DOHH2 (cell line): ENCODE data around the gene NRCAM.

Experiments
- H3F3A ChIP-seq: fragments of 200-600 bp; sonication (generic), shearing (Covaris generic); 2 replicates; pipeline ENCODE4 v1.6.0; 2016; ENCODE audit warnings: antibody characterized with exemption, mild to moderate bottlenecking; ENCODE audit not compliant: control insufficient read depth, insufficient read depth
- H3K27ac ChIP-seq: fragments of 200-600 bp; sonication (generic); 2 replicates; pipeline ENCODE4 v1.5.1; 2014; ENCODE audit warnings: low read depth, mild to moderate bottlenecking, low read length, moderate library complexity
- H3K27me3 ChIP-seq: fragments of 200-600 bp; sonication (generic); 2 replicates; pipeline ENCODE4 v1.6.1; 2014; ENCODE audit warnings: mild to moderate bottlenecking, low read length, mixed read lengths; ENCODE audit not compliant: control insufficient read depth
- H3K36me3 ChIP-seq: fragments of 200-600 bp; sonication (generic); 2 replicates; pipeline ENCODE4 v1.6.1; 2014; ENCODE audit warnings: mild to moderate bottlenecking, low read length, moderate library complexity, mixed read lengths; ENCODE audit not compliant: control insufficient read depth
- H3K4me1 ChIP-seq: fragments of 200-600 bp; sonication (generic); 2 replicates; pipeline ENCODE4 v1.6.1; 2014; ENCODE audit warnings: mild to moderate bottlenecking, low read length, mixed read lengths; ENCODE audit not compliant: control insufficient read depth
- H3K4me2 ChIP-seq: fragments of 200-600 bp; sonication (generic); 2 replicates; pipeline ENCODE4 v1.6.0; 2014; ENCODE audit warnings: mild to moderate bottlenecking, low read length, moderate library complexity
- H3K4me3 ChIP-seq: fragments of 200-600 bp; sonication (generic); 2 replicates; pipeline ENCODE4 v1.5.1; 2014; ENCODE audit warnings: mild to moderate bottlenecking, low read length, mixed read lengths
- H3K79me2 ChIP-seq: fragments of 200-600 bp; sonication (generic); 2 replicates; pipeline ENCODE4 v1.6.1; 2014; ENCODE audit warnings: mild to moderate bottlenecking, low read length, mixed read lengths; ENCODE audit not compliant: control insufficient read depth
- H3K9me2 ChIP-seq: fragments of 200-600 bp; sonication (generic); replicated peaks from 2 replicates; pipeline ENCODE4 v1.6.1; 2014; ENCODE audit warnings: mild to moderate bottlenecking, low read length, mixed read lengths; ENCODE audit not compliant: control insufficient read depth
- H3K9me3 ChIP-seq: fragments of 200-600 bp; sonication (generic); 2 replicates; pipeline ENCODE4 v1.6.1; 2014; ENCODE audit warnings: antibody characterized with exemption, low read length, mixed read lengths; ENCODE audit not compliant: control insufficient read depth, insufficient read depth
- H4K20me1 ChIP-seq: fragments of 200-600 bp; sonication (generic); 2 replicates; pipeline ENCODE4 v1.6.0; 2014; ENCODE audit warnings: low read depth, mild to moderate bottlenecking, antibody characterized with exemption, low read length, moderate library complexity; ENCODE audit not compliant: control insufficient read depth, insufficient read depth
- CTCF ChIP-seq: fragments of 200-600 bp; sonication (generic); IDR thresholded peaks from one replicate; pipeline ENCODE4 v1.5.1; 2014; ENCODE audit warnings: antibody characterized with exemption, mild to moderate bottlenecking, low read depth, low read length; ENCODE audit not compliant: poor library complexity, severe bottlenecking
- EZH2phosphoT487 ChIP-seq: fragments of 200-600 bp; sonication (generic); IDR thresholded peaks from 2 replicates; pipeline ENCODE4 v1.6.1; 2017; ENCODE audit warnings: borderline replicate concordance, mild to moderate bottlenecking, antibody characterized with exemption, low read length, moderate library complexity, mixed read lengths

NRCAM gene

GRCh38 chr7:108450160-108450559 lies 6.1 kb downstream of the NRCAM start:
- TF ChIP-seq CTCF, result no peak
- no peak for TF ChIP-seq EZH2phosphoT487
- Histone ChIP-seq H3K9me3 (no peaks in the 10 kb centered on the region), H3K79me2 (no peaks in the 10 kb centered on the region), H3K4me3 (no peak overlapping the region), H3K4me2 (no peak overlapping the region), H3K4me1 (peaks cover 8% of the 10 kb centered on the region), H3K27me3 (peaks cover 61% of the 10 kb centered on the region), H4K20me1 (no peaks in the 10 kb centered on the region), H3F3A (peaks cover 5% of the 10 kb centered on the region; the same call in 1 of the 2 replicates), H3K27ac (no peak overlapping the region), H3K36me3 (no peaks in the 10 kb centered on the region), H3K9me2 (no peaks in the 10 kb centered on the region)

GRCh38 chr7:108449521-108449920 lies 6.7 kb downstream of the NRCAM start:
- H3K4me1 ChIP-seq, result peaks cover 1% of the 10 kb centered on the region
- TF ChIP-seq EZH2phosphoT487 (no peak), CTCF (no peak)
- H4K20me1 ChIP-seq, result no peaks in the 10 kb centered on the region
- no peaks in the 10 kb centered on the region for H3K9me3 ChIP-seq
- H3K9me2 ChIP-seq, result no peaks in the 10 kb centered on the region
- H3K27me3 ChIP-seq, result peaks cover 55% of the 10 kb centered on the region
- H3K4me2 ChIP-seq, result no peak overlapping the region
- H3K79me2 ChIP-seq, result no peaks in the 10 kb centered on the region
- H3K36me3 ChIP-seq, result no peaks in the 10 kb centered on the region
- H3K27ac ChIP-seq, result no peak overlapping the region
- peaks cover 5% of the 10 kb centered on the region; the same call in 1 of the 2 replicates for H3F3A ChIP-seq
- H3K4me3 ChIP-seq, result no peak overlapping the region

- Histone ChIP-seq H3K27me3 (peaks cover 48% of the 10 kb centered on the region), H3K27ac (no peak overlapping the region), H3K4me3 (no peak overlapping the region), H3K36me3 (no peaks in the 10 kb centered on the region), H3K79me2 (no peaks in the 10 kb centered on the region), H3K9me3 (no peaks in the 10 kb centered on the region), H3K9me2 (no peaks in the 10 kb centered on the region), H3K4me2 (no peak overlapping the region), H3F3A (no peaks in the 10 kb centered on the region), H3K4me1 (no peaks in the 10 kb centered on the region), H4K20me1 (no peaks in the 10 kb centered on the region)
- TF ChIP-seq CTCF (no peak), EZH2phosphoT487 (no peak)
Measured at GRCh38 chr7:108448584-108449505, 7.4 kb downstream of the NRCAM start.
